GM21529 (cell line): ENCODE measurements around the gene HOXB8.

Experiments
- ATAC-seq: cut with Tn5 transposase; IDR thresholded peaks from one replicate; pipeline ENCODE4 v1.9.1; 2021; ENCODE audit not compliant: unreplicated experiment

HOXB8 gene

GRCh38 chr17:48586355-48587258 lies 28.5 kb downstream of the HOXB8 start:
- no peak for ATAC-seq

GRCh38 chr17:48584223-48584741 lies 30.8 kb downstream of the HOXB8 start:
- no peak for ATAC-seq

- ATAC-seq = no peak
Observed at GRCh38 chr17:48583708-48584222, 31.3 kb downstream of the HOXB8 start.

- no peak for ATAC-seq
Observed at GRCh38 chr17:48582750-48583069, 32.4 kb downstream of the HOXB8 start.

- ATAC-seq = no peak
Observed at GRCh38 chr17:48579760-48580554, 35.1 kb downstream of the HOXB8 start.

GRCh38 chr17:48579471-48579759 lies 35.7 kb downstream of the HOXB8 start:
- ATAC-seq = no peak

GRCh38 chr17:48578616-48579470 lies 36.2 kb downstream of the HOXB8 start:
- peak; percentile 21 for ATAC-seq

GRCh38 chr17:48577946-48578615 lies 37.0 kb downstream of the HOXB8 start, which contains the start of gene HOXB4:
HOXB4 (minus strand) TSS chr17:48578350; CDS start chr17:48578319, 31 bp downstream.
- peak; percentile 60 for ATAC-seq

- ATAC-seq = no peak
Observed at GRCh38 chr17:48577330-48577945, 37.7 kb downstream of the HOXB8 start.

GRCh38 chr17:48576479-48577309 lies 38.4 kb downstream of the HOXB8 start:
- no peak for ATAC-seq

GRCh38 chr17:48575673-48576478 lies 39.2 kb downstream of the HOXB8 start:
- no peak for ATAC-seq

- ATAC-seq = no peak
Observed at GRCh38 chr17:48575066-48575582, 40.0 kb downstream of the HOXB8 start.

- ATAC-seq = no peak
Observed at GRCh38 chr17:48574505-48575065, 40.5 kb downstream of the HOXB8 start.

- ATAC-seq = no peak
Observed at GRCh38 chr17:48571826-48572417, 43.2 kb downstream of the HOXB8 start.

GRCh38 chr17:48571024-48571818 lies 43.9 kb downstream of the HOXB8 start:
- no peak for ATAC-seq

GRCh38 chr17:48570325-48571023 lies 44.6 kb downstream of the HOXB8 start:
- ATAC-seq = no peak
